Natural killer cell (primary cell): ENCODE results near the gene SURF1. TPM values are rescaled to one million over a fixed set of nuclear protein-coding genes. Genes with fewer than 3 reads are reported as not detected.

Experiments used
- ATAC-seq, 3 donors: fragments of 150-1000 bp in 2 of 3; fragments of 200-7000 bp in 1 of 3; cut with Tn5 transposase; 1 replicate in 1 of 3; 2 replicates in 2 of 3; pipeline ENCODE4 v1.10.0; 2021; ENCODE audit warnings: mild to moderate bottlenecking in 2 of 3, moderate library complexity in 2 of 3
- DNase-seq, 2 donors: peaks; one replicate each; pipeline versions ENCODE4 v3.0.0 to v3.0.0-alpha.2; 2013 to 2021; ENCODE audit warnings: mixed read lengths in 1 of 2
- H3K27ac ChIP-seq: one replicate; pipeline ENCODE4 v1.5.1; 2013; ENCODE audit warnings: mild to moderate bottlenecking, low read length
- H3K27me3 ChIP-seq: one replicate; pipeline ENCODE4 v1.6.1; 2013; ENCODE audit warnings: low read length; ENCODE audit not compliant: control insufficient read depth, insufficient read depth
- H3K36me3 ChIP-seq: one replicate; pipeline ENCODE4 v1.6.1; 2013; ENCODE audit warnings: low read length; ENCODE audit not compliant: control insufficient read depth, insufficient read depth
- H3K4me1 ChIP-seq: one replicate; pipeline ENCODE4 v1.6.1; 2013; ENCODE audit warnings: low read length; ENCODE audit not compliant: control insufficient read depth, insufficient read depth
- H3K4me3 ChIP-seq: one replicate; pipeline ENCODE4 v1.5.1; 2013; ENCODE audit warnings: low read length
- H3K9me3 ChIP-seq: one replicate; pipeline ENCODE4 v1.6.1; 2013; ENCODE audit warnings: low read length; ENCODE audit not compliant: control insufficient read depth, insufficient read depth
- H3K27ac Mint-ChIP-seq, 2 donors: one replicate each; pipeline ENCODE4 v1.8.0; 2022; ENCODE audit warnings: mild to moderate bottlenecking in 2 of 2, mixed read lengths in 2 of 2, moderate library complexity in 1 of 2
- H3K27me3 Mint-ChIP-seq, 2 donors: one replicate each; pipeline ENCODE4 v1.8.0; 2022; ENCODE audit warnings: low read depth in 2 of 2, mixed read lengths in 2 of 2
- H3K36me3 Mint-ChIP-seq: one replicate; pipeline ENCODE4 v1.8.0; 2022; ENCODE audit warnings: mixed read lengths
- H3K4me1 Mint-ChIP-seq, 2 donors: one replicate each; pipeline ENCODE4 v1.8.0; 2022; ENCODE audit warnings: mixed read lengths in 2 of 2
- H3K4me3 Mint-ChIP-seq: one replicate; pipeline ENCODE4 v1.8.0; 2022; ENCODE audit warnings: mild to moderate bottlenecking, moderate library complexity, mixed read lengths
- H3K9me3 Mint-ChIP-seq, 2 donors: one replicate each; pipeline ENCODE4 v1.8.0; 2022; ENCODE audit warnings: mixed read lengths in 2 of 2
- CTCF ChIP-seq: fragments of 200-600 bp; IDR thresholded peaks from one replicate; pipeline ENCODE4 v1.8.0; 2022; ENCODE audit warnings: antibody characterized with exemption
- WGBS: methylation state at CpG from one replicate; pipeline ENCODE4 v1.1.7; 2013; ENCODE audit warnings: missing lambda C conversion rate; ENCODE audit not compliant: insufficient coverage; 5-methylcytosine and 5-hydroxymethylcytosine counted together
- intact Hi-C: fragments of 100-400 bp; cut with micrococcal nuclease; formaldehyde crosslinking; loops from one replicate; pipeline ENCODE4 v1.14.2; 2022
- total RNA-seq, 4 donors: library from RNA; stranded (reverse); fragments of 120-200 nt in 1 of 4; gene quantifications; one replicate each; pipeline versions ENCODE4 v1.2.3 to v1.2.4, GENCODE V29; 2013 to 2022

The SURF1 gene
- total RNA-seq, 3 donors from 2014 or later (not counting 1 experiment from before 2014, with no cell fraction given): 35.6 to 44.4 (median 37.2) TPM

- Histone ChIP-seq H3K4me3 (no peak overlapping the region), H3K27ac (no peak overlapping the region), H3K9me3 (no peaks in the 10 kb centered on the region), H3K4me1 (peaks cover 37% of the 10 kb centered on the region), H3K27me3 (no peaks in the 10 kb centered on the region), H3K36me3 (peaks cover 43% of the 10 kb centered on the region)
- intact Hi-C loops: no loop called here
- peaks cover 21 to 47% of the 10 kb centered on the region in 2 donors for H3K4me1 Mint-ChIP-seq
- no peaks in the 10 kb centered on the region for H3K27me3 Mint-ChIP-seq
- no peak for TF ChIP-seq CTCF
- peak overlapping the region; percentile 77 to 87 for H3K27ac Mint-ChIP-seq
- no peak overlapping the region for H3K4me3 Mint-ChIP-seq
- ATAC-seq (no peak), DNase-seq (peak in 1 of 2 donors; percentile 50)
- 89% methylated on average over 20 of the region's 20 CpGs for WGBS
- peaks cover 7% of the 10 kb centered on the region for H3K36me3 Mint-ChIP-seq
- H3K9me3 Mint-ChIP-seq: no peaks in the 10 kb centered on the region
These were observed 3.3 kb upstream of the SURF1 start for GRCh38 chr9:133359399-133360175.

GRCh38 chr9:133357656-133358055 lies 1.4 kb upstream of the SURF1 start:
- Histone ChIP-seq H3K36me3 (peaks cover 44% of the 10 kb centered on the region), H3K27me3 (no peaks in the 10 kb centered on the region), H3K4me3 (no peak overlapping the region), H3K27ac (no peak overlapping the region), H3K4me1 (peaks cover 37% of the 10 kb centered on the region), H3K9me3 (no peaks in the 10 kb centered on the region)
- Mint-ChIP-seq H3K27me3 (no peaks in the 10 kb centered on the region), H3K4me1 (peaks cover 22 to 40% of the 10 kb centered on the region in 2 donors), H3K27ac (peak overlapping the region; percentile 77 to 87), H3K9me3 (no peaks in the 10 kb centered on the region), H3K36me3 (no peaks in the 10 kb centered on the region), H3K4me3 (peak overlapping the region; percentile 87)
- WGBS: 95% methylated on average over 14 of the region's 14 CpGs
- intact Hi-C loops: loop anchor here (2.0 kb wide), 1 partner anchor 13 kb away; no protein-coding TSS in a partner anchor
- no peak for TF ChIP-seq CTCF
- DNase-seq (no peak), ATAC-seq (no peak)

- under 1% methylated on average over 31 of the region's 31 CpGs for WGBS
These were observed 368 bp downstream of the SURF1 start for GRCh38 chr9:133355881-133356357.

More at GRCh38 chr9:133355881-133356357, 368 bp downstream of the SURF1 start:
- H3K9me3 Mint-ChIP-seq: no peaks in the 10 kb centered on the region
- Histone ChIP-seq H3K4me3 (peak overlapping the region; percentile 49), H3K36me3 (peaks cover 43% of the 10 kb centered on the region), H3K27me3 (no peaks in the 10 kb centered on the region), H3K9me3 (no peaks in the 10 kb centered on the region), H3K4me1 (peaks cover 37% of the 10 kb centered on the region), H3K27ac (peak overlapping the region; percentile 49)
- no peak for TF ChIP-seq CTCF
- intact Hi-C loops: loop anchor here (2.0 kb wide), 1 partner anchor 15 kb away; no protein-coding TSS in a partner anchor
- peaks cover 5% of the 10 kb centered on the region for H3K36me3 Mint-ChIP-seq
- DNase-seq: no peak
- H3K4me3 Mint-ChIP-seq: peak overlapping the region; percentile 87
- peaks cover 22 to 35% of the 10 kb centered on the region in 2 donors for H3K4me1 Mint-ChIP-seq
- peak overlapping the region; percentile 77 to 87 for H3K27ac Mint-ChIP-seq
- no peaks in the 10 kb centered on the region for H3K27me3 Mint-ChIP-seq
- peak; percentile 29 to 45 (median 45) for ATAC-seq
